SK-N-SH (cell line): ENCODE measurements around the gene RRM2. TPM values are rescaled to one million over a fixed set of nuclear protein-coding genes. Genes with fewer than 3 reads are reported as not detected.

Source experiments
- CTCF ChIA-PET: fragments of 300-600, 350-600 bp; formaldehyde crosslinking; extraction: SDS; loops from one replicate; lab custom pipeline; 2021; lab: Yijun Ruan, JAX
- POLR2A ChIA-PET: fragments of 350-600 bp; sonication (Branson Sonifier 250); formaldehyde crosslinking; extraction: SDS; loops from one replicate; lab custom pipeline; 2020; ENCODE audit warnings: antibody characterized with exemption, inconsistent platforms; lab: Yijun Ruan, JAX
- DNase-seq: peaks from one replicate; pipeline ENCODE4 v3.0.0; 2012
- H2AFZ ChIP-seq: fragments of 200-600 bp; sonication (generic); 2 replicates; pipeline ENCODE4 v1.8.1; 2016; ENCODE audit warnings: antibody characterized with exemption, mild to moderate bottlenecking, low read depth
- H3F3A ChIP-seq: fragments of 200-600 bp; sonication (generic); replicated peaks from 2 replicates; pipeline ENCODE3; 2016; ENCODE audit warnings: antibody characterized with exemption, mild to moderate bottlenecking; ENCODE audit not compliant: insufficient read depth
- H3K27ac ChIP-seq, 2 experiments: fragments of 200-500 bp in 1 of 2; fragments of 200-600 bp in 1 of 2; sonication (Bioruptor generic) in 1 of 2; sonication (generic), shearing (Covaris generic) in 1 of 2; 2 replicates each; pipeline versions ENCODE4 v1.5.1 to v1.6.1; 2014 to 2016; ENCODE audit warnings: low read depth in 2 of 2, inconsistent platforms in 1 of 2, low read length in 1 of 2, mild to moderate bottlenecking in 1 of 2, mixed read lengths in 1 of 2
- H3K27me3 ChIP-seq: fragments of 200-600 bp; sonication (generic), shearing (Covaris generic); 2 replicates; pipeline ENCODE4 v1.6.1; 2016; ENCODE audit warnings: mixed run types; ENCODE audit not compliant: insufficient read depth
- H3K36me3 ChIP-seq, 2 experiments: fragments of 200-500 bp in 1 of 2; fragments of 200-600 bp in 1 of 2; sonication (Bioruptor generic) in 1 of 2; sonication (generic) in 1 of 2; replicated peaks in 1 of 2; 2 replicates each; pipeline versions ENCODE3 to v1.5.1; 2014 to 2016; ENCODE audit warnings: low read length in 1 of 2, mild to moderate bottlenecking in 1 of 2; ENCODE audit not compliant: insufficient read depth in 2 of 2, control insufficient read depth in 1 of 2
- H3K4me1 ChIP-seq, 2 experiments: fragments of 200-500 bp in 1 of 2; fragments of 200-600 bp in 1 of 2; sonication (Bioruptor generic) in 1 of 2; sonication (generic), shearing (Covaris generic) in 1 of 2; 2 replicates each; pipeline versions ENCODE4 v1.5.1 to v1.6.1; 2014 to 2016; ENCODE audit warnings: low read depth in 1 of 2, low read length in 1 of 2, mixed run types in 1 of 2; ENCODE audit not compliant: insufficient read depth in 2 of 2, control insufficient read depth in 1 of 2
- H3K4me2 ChIP-seq: fragments of 200-600 bp; sonication (generic), shearing (Covaris generic); 2 replicates; pipeline ENCODE4 v1.6.1; 2017; ENCODE audit warnings: mixed run types
- H3K4me3 ChIP-seq, 2 experiments: fragments of 200-500 bp in 1 of 2; fragments of 200-600 bp in 1 of 2; sonication (Bioruptor generic) in 1 of 2; sonication (generic), shearing (Covaris generic) in 1 of 2; 2 replicates each; pipeline versions ENCODE4 v1.5.1 to v1.8.1; 2014 to 2016; ENCODE audit warnings: low read depth in 2 of 2, inconsistent platforms in 1 of 2, low read length in 1 of 2, mild to moderate bottlenecking in 1 of 2, mixed read lengths in 1 of 2, moderate library complexity in 1 of 2
- H3K79me2 ChIP-seq: fragments of 200-600 bp; sonication (generic); 2 replicates; pipeline ENCODE4 v1.8.1; 2017; ENCODE audit warnings: mild to moderate bottlenecking; ENCODE audit not compliant: insufficient read depth
- H3K9ac ChIP-seq: fragments of 200-600 bp; sonication (generic); 2 replicates; pipeline ENCODE4 v1.6.1; 2017; ENCODE audit warnings: mixed run types
- H3K9me2 ChIP-seq: fragments of 200-600 bp; sonication (generic); 2 replicates; pipeline ENCODE4 v1.6.1; 2017; ENCODE audit warnings: mixed run types
- H3K9me3 ChIP-seq: fragments of 200-600 bp; sonication (generic); 2 replicates; pipeline ENCODE4 v1.6.1; 2017; ENCODE audit warnings: mixed run types, mild to moderate bottlenecking, moderate library complexity
- H4K20me1 ChIP-seq: fragments of 200-600 bp; sonication (generic); 2 replicates; pipeline ENCODE4 v1.6.1; 2017; ENCODE audit warnings: mild to moderate bottlenecking, mixed run types; ENCODE audit not compliant: insufficient read depth
- CHD2 ChIP-seq: fragments of 150-350 bp; IDR thresholded peaks from 2 replicates; pipeline ENCODE4 v1.6.1; 2018; ENCODE audit warnings: low read length; ENCODE audit not compliant: partially characterized antibody
- EZH2phosphoT487 ChIP-seq: fragments of 200-600 bp; sonication (generic); IDR thresholded peaks from 2 replicates; pipeline ENCODE4 v1.6.1; 2017; ENCODE audit warnings: low read depth, mixed run types, mild to moderate bottlenecking, antibody characterized with exemption, moderate library complexity, borderline replicate concordance
- FOSL2 ChIP-seq: IDR thresholded peaks from 2 replicates; pipeline ENCODE4 v1.4.0; 2012; ENCODE audit warnings: low read depth, mild to moderate bottlenecking, moderate library complexity, borderline replicate concordance
- FOXJ3 ChIP-seq: sonication (generic); formaldehyde crosslinking; IDR thresholded peaks from 2 replicates; pipeline ENCODE4 v1.5.1; 2020; ENCODE audit warnings: mild to moderate bottlenecking, missing genetic modification reagents
- GABPA ChIP-seq: IDR thresholded peaks from 2 replicates; pipeline ENCODE4 v1.4.0; 2012; ENCODE audit warnings: low read depth, mild to moderate bottlenecking
- GATA2 ChIP-seq: sonication (generic); formaldehyde crosslinking; IDR thresholded peaks from 2 replicates; pipeline ENCODE4 v1.5.0; 2020; ENCODE audit warnings: mild to moderate bottlenecking, missing genetic modification reagents
- JUND ChIP-seq: IDR thresholded peaks from 2 replicates; pipeline ENCODE4 v1.4.0; 2012
- MXI1 ChIP-seq: IDR thresholded peaks from 2 replicates; pipeline ENCODE4 v1.6.1; 2012; ENCODE audit warnings: mild to moderate bottlenecking, low read depth, low read length, improper control_type of control experiment
- NFIC ChIP-seq: IDR thresholded peaks from 2 replicates; pipeline ENCODE4 v1.4.0; 2012; ENCODE audit warnings: borderline replicate concordance
- POLR2AphosphoS5 ChIP-seq: IDR thresholded peaks from 2 replicates; pipeline ENCODE4 v1.6.1; 2012; ENCODE audit warnings: low read depth, low read length
- RFX5 ChIP-seq: IDR thresholded peaks from 2 replicates; pipeline ENCODE4 v1.6.1; 2012; ENCODE audit warnings: mild to moderate bottlenecking, improper control_type of control experiment, low read length
- RXRA ChIP-seq: IDR thresholded peaks from 2 replicates; pipeline ENCODE4 v1.4.0; 2012; ENCODE audit warnings: low read depth, mild to moderate bottlenecking, borderline replicate concordance
- TCF12 ChIP-seq: IDR thresholded peaks from 2 replicates; pipeline ENCODE4 v1.4.0; 2012
- TEAD4 ChIP-seq: IDR thresholded peaks from 2 replicates; pipeline ENCODE4 v1.4.0; 2012; ENCODE audit warnings: mild to moderate bottlenecking, borderline replicate concordance; ENCODE audit not compliant: insufficient read depth
- YY1 ChIP-seq: IDR thresholded peaks from 2 replicates; pipeline ENCODE4 v1.4.0; 2012; ENCODE audit warnings: low read depth, mild to moderate bottlenecking
- ZBTB33 ChIP-seq: IDR thresholded peaks from 2 replicates; pipeline ENCODE4 v1.4.0; 2012; ENCODE audit warnings: low read depth, borderline replicate concordance
- WGBS: methylation state at CpG from one replicate; pipeline ENCODE4 v1.1.6; 2017; ENCODE audit warnings: low lambda C conversion rate; 5-methylcytosine and 5-hydroxymethylcytosine counted together
- polyA plus RNA-seq, 3 experiments: library from polyadenylated mRNA; depleted of rRNA; stranded (reverse); fragments of >200 nt; gene quantifications; 2 replicates each; pipeline ENCODE4 v1.2.3, GENCODE V29; 2012
- TF ChIP-seq, protein P1 (sequence below): IDR thresholded peaks from 2 replicates; pipeline ENCODE4 v1.4.0; 2012; ENCODE audit warnings: low read depth
- TF ChIP-seq, protein P2 (sequence below): fragments of 150-350 bp; IDR thresholded peaks from 2 replicates; pipeline ENCODE4 v1.6.1; 2017; ENCODE audit warnings: antibody characterized with exemption, low read length, low read depth, borderline replicate concordance
- TF ChIP-seq, protein P3 (sequence below): IDR thresholded peaks from 2 replicates; pipeline ENCODE4 v1.4.0; 2012; ENCODE audit warnings: low read depth, borderline replicate concordance

Gene RRM2
- polyA plus RNA-seq, 1 of the 3 experiments (the other 2 are of a cell fraction), result 38.9 TPM

GRCh38 chr2:10120877-10121574 lies 1.5 kb upstream of the RRM2 start (continued):
- TF ChIP-seq RXRA, result no peak
- TF ChIP-seq, protein P1, sequence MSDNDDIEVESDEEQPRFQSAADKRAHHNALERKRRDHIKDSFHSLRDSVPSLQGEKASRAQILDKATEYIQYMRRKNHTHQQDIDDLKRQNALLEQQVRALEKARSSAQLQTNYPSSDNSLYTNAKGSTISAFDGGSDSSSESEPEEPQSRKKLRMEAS, result peak; percentile 93
- no peak for TF ChIP-seq CHD2
- 0 out of 2 replicates have a peak, but pooled peaks have one; percentile 19 for TF ChIP-seq FOXJ3 (CRISPR knock-in tag)
- TF ChIP-seq NFIC, result peak; percentile 72
- TF ChIP-seq MXI1, result peak; percentile 94
- TF ChIP-seq, protein P2, sequence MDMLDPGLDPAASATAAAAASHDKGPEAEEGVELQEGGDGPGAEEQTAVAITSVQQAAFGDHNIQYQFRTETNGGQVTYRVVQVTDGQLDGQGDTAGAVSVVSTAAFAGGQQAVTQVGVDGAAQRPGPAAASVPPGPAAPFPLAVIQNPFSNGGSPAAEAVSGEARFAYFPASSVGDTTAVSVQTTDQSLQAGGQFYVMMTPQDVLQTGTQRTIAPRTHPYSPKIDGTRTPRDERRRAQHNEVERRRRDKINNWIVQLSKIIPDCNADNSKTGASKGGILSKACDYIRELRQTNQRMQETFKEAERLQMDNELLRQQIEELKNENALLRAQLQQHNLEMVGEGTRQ, result no peak
- TF ChIP-seq TEAD4, result no peak
- no peak for TF ChIP-seq RFX5
- TF ChIP-seq EZH2phosphoT487, result no peak
- no peak for TF ChIP-seq JUND
- TF ChIP-seq, protein P3, sequence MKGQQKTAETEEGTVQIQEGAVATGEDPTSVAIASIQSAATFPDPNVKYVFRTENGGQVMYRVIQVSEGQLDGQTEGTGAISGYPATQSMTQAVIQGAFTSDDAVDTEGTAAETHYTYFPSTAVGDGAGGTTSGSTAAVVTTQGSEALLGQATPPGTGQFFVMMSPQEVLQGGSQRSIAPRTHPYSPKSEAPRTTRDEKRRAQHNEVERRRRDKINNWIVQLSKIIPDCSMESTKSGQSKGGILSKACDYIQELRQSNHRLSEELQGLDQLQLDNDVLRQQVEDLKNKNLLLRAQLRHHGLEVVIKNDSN, result 0 out of 2 replicates have a peak, but pooled peaks have one; percentile 5
- TF ChIP-seq TCF12, result no peak
- TF ChIP-seq, all 33 proteins: peak for 6

DNA sequence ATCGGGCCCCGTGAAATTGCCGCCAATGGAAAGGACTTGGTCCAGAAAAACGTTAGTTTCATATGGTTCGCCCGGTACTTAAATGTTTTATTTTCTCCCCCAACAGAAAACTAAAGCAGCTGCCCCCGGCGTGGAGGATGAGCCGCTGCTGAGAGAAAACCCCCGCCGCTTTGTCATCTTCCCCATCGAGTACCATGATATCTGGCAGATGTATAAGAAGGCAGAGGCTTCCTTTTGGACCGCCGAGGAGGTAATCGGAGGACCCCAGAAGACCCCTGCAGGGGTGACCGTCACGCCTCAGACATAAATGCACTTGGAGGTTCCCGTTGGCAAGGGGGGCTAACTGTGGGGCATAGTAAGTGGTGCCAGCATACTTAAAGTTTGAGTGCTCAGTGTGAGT lies 742 bp downstream of the RRM2 start:
- ChIA-PET CTCF (interaction anchor here (1.0 to 24.5 kb wide), 15 partner anchors 17 to 537 kb away, joined by 3 to 413 read pairs (median 13); partner anchors contain the start of gene HPCAL1), POLR2A (interaction anchor here (0.7 to 4.7 kb wide), 3 partner anchors 51 to 311 kb away, joined by 3 to 25 read pairs (median 9); no protein-coding TSS in a partner anchor)
- TF ChIP-seq RXRA (no peak), YY1 (no peak), GATA2 (no peak), RFX5 (no peak), POLR2AphosphoS5 (no peak), GABPA (no peak), ZBTB33 (no peak), FOSL2 (no peak)
- TF ChIP-seq, all 33 proteins: peak for 0
- H3K9me2 ChIP-seq, result no peaks in the 10 kb centered on the region
- peaks cover 12 to 30% of the 10 kb centered on the region in 2 experiments; a peak in 3 of 4 replicates for H3K4me1 ChIP-seq
- peak overlapping the region; percentile 63 to 69 for H3K4me3 ChIP-seq
- peaks cover 15% of the 10 kb centered on the region; the same call in 1 of the 2 replicates for H4K20me1 ChIP-seq
- peak overlapping the region in 1 of 2 experiments; percentile 76; a peak in 2 of 4 replicates for H3K27ac ChIP-seq
- H3K9me3 ChIP-seq, result no peaks in the 10 kb centered on the region
- H3K9ac ChIP-seq, result peak overlapping the region; percentile 80
- H3K36me3 ChIP-seq, result peaks cover 10 to 16% of the 10 kb centered on the region in 2 experiments
- H3K79me2 ChIP-seq, result peaks cover 84% of the 10 kb centered on the region
- no peak overlapping the region for H2AFZ ChIP-seq
- H3K4me2 ChIP-seq, result peak overlapping the region; percentile 98
- whole genome bisulfite sequencing, result 1% methylated on average over 18 of the region's 18 CpGs
- no peaks in the 10 kb centered on the region for H3K27me3 ChIP-seq
- H3F3A ChIP-seq, result peaks cover 30% of the 10 kb centered on the region
- DNase-seq, result peak; percentile 19
